ENCODE measurements around the gene TULP4. TPM values are rescaled to one million over a fixed set of nuclear protein-coding genes. Genes with fewer than 3 reads are reported as not detected.

Gene TULP4
- total RNA-seq, 1 experiment from 2014 or later, result 82.0 TPM

DNA sequence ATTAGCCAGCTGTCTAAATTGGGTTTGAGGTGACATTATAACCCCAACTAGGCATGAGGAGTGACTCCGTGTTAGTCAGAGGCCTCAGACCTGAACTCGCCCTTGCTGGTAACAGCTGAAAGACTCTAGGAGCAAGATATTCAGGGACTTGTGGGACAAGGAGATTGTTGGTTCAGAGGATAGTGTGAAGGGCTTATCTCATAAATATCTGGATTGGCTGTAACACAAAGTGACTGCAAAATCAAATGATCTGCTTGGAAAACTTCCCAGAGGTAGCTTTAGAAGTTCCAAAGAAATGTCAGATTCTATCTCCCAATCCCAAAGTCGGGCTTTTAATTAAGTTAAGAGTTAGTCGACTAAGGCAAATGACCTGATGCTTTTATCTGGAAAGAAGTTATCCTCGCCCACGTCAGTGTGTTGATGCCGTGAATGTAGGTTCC, 72.4 kb downstream of the TULP4 start:
- Histone ChIP-seq H3K36me3 (ENCODE audit: insufficient read depth, low read length, poor library complexity, severe bottlenecking) (no peaks in the 10 kb centered on the region), H3K4me3 (ENCODE audit: low read depth, low read length, poor library complexity, severe bottlenecking) (no peak overlapping the region), H3K4me1 (ENCODE audit: insufficient read depth, low read length, poor library complexity, severe bottlenecking) (peaks cover 11% of the 10 kb centered on the region), H3K27me3 (replicated peaks; ENCODE audit: insufficient read depth, low read depth, low read length, poor library complexity) (no peaks in the 10 kb centered on the region), H3K9me3 (ENCODE audit: low read depth, low read length, poor library complexity, severe bottlenecking) (no peaks in the 10 kb centered on the region), H3K27ac (ENCODE audit: low read depth, low read length, poor library complexity, severe bottlenecking) (no peak overlapping the region)
- TF ChIP-seq EZH2 (IDR thresholded peaks at IDR 0.05; ENCODE audit: borderline replicate concordance, low read depth, low read length, poor library complexity, severe bottlenecking), result no peak
- TF ChIP-seq, protein P1, sequence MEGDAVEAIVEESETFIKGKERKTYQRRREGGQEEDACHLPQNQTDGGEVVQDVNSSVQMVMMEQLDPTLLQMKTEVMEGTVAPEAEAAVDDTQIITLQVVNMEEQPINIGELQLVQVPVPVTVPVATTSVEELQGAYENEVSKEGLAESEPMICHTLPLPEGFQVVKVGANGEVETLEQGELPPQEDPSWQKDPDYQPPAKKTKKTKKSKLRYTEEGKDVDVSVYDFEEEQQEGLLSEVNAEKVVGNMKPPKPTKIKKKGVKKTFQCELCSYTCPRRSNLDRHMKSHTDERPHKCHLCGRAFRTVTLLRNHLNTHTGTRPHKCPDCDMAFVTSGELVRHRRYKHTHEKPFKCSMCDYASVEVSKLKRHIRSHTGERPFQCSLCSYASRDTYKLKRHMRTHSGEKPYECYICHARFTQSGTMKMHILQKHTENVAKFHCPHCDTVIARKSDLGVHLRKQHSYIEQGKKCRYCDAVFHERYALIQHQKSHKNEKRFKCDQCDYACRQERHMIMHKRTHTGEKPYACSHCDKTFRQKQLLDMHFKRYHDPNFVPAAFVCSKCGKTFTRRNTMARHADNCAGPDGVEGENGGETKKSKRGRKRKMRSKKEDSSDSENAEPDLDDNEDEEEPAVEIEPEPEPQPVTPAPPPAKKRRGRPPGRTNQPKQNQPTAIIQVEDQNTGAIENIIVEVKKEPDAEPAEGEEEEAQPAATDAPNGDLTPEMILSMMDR (conservative IDR thresholded peaks at IDR 0.05; ENCODE audit: low read depth, low read length), result no peak
- no peak for DNase-seq (ENCODE audit: low spot score)
- ChIA-PET CTCF (interaction anchor here (0.6 kb wide), 1 partner anchor 164 kb away, joined by 3 read pairs; no protein-coding TSS in a partner anchor), POLR2A (ENCODE audit: low non-redundant PET) (no interaction called here)
- BruUV-seq (replicated peaks), result no TSS peak
- intact Hi-C loops (cut with micrococcal nuclease; ENCODE audit: unreplicated experiment), result no loop called here

DNA sequence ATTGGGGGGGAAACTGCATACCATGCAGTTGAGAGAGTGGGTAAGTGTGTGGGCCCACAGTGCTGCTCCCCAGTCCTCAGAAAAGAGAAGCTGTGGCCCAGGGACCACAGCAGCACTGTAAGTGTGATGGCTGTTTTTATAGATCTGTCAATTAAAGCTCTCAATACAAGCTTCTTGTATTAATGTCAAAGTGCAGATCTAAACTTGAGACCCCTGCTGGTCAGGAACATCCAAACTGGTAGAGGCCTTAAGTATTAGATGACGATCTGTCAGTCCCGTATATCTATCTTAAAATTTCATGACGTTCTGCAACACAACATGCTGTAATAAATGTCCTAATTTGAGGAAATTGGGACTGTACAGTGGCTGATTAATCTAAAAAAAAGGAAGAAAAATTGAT, 74.8 kb downstream of the TULP4 start:
- no TSS peak for BruUV-seq (replicated peaks)
- Histone ChIP-seq H3K4me1 (ENCODE audit: insufficient read depth, low read length, poor library complexity, severe bottlenecking) (peaks cover 7% of the 10 kb centered on the region), H3K27me3 (replicated peaks; ENCODE audit: insufficient read depth, low read depth, low read length, poor library complexity) (no peaks in the 10 kb centered on the region), H3K9me3 (ENCODE audit: low read depth, low read length, poor library complexity, severe bottlenecking) (no peaks in the 10 kb centered on the region), H3K36me3 (ENCODE audit: insufficient read depth, low read length, poor library complexity, severe bottlenecking) (no peaks in the 10 kb centered on the region), H3K27ac (ENCODE audit: low read depth, low read length, poor library complexity, severe bottlenecking) (no peak overlapping the region), H3K4me3 (ENCODE audit: low read depth, low read length, poor library complexity, severe bottlenecking) (no peak overlapping the region)
- DNase-seq (ENCODE audit: low spot score), result no peak
- ChIA-PET POLR2A (ENCODE audit: low non-redundant PET) (interaction anchor here (0.8 kb wide), 1 partner anchor 21 kb away, joined by 3 read pairs; no protein-coding TSS in a partner anchor), CTCF (no interaction called here)
- no peak for TF ChIP-seq EZH2 (IDR thresholded peaks at IDR 0.05; ENCODE audit: borderline replicate concordance, low read depth, low read length, poor library complexity, severe bottlenecking)
- TF ChIP-seq, protein P1 (conservative IDR thresholded peaks at IDR 0.05; ENCODE audit: low read depth, low read length), result peak; percentile 29; the same call in 1 of the 2 replicates
- intact Hi-C loops (cut with micrococcal nuclease; ENCODE audit: unreplicated experiment), result no loop called here

DNA sequence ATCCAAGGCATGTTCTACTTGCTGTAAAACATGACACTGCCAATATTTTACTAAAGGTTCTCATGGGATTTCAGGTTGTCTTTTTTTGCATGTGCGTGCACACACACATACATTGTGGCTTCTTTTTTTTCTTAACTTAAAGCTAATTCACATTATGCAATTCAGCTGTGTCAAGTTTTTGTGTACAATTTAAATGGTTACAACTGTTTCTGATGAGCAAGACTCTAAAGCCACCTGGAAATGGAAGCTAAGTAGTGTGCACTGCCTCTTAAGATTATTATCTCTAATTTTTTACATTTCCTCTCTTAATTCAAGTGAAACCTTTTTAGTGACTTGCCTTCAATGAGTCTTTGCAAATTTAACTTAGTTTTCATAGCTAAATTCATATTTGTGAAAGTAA, 75.3 kb downstream of the TULP4 start:
- intact Hi-C loops (cut with micrococcal nuclease; ENCODE audit: unreplicated experiment), result no loop called here
- Histone ChIP-seq H3K4me3 (ENCODE audit: low read depth, low read length, poor library complexity, severe bottlenecking) (no peak overlapping the region), H3K27ac (ENCODE audit: low read depth, low read length, poor library complexity, severe bottlenecking) (no peak overlapping the region), H3K36me3 (ENCODE audit: insufficient read depth, low read length, poor library complexity, severe bottlenecking) (no peaks in the 10 kb centered on the region), H3K27me3 (replicated peaks; ENCODE audit: insufficient read depth, low read depth, low read length, poor library complexity) (no peaks in the 10 kb centered on the region), H3K9me3 (ENCODE audit: low read depth, low read length, poor library complexity, severe bottlenecking) (peaks cover 4% of the 10 kb centered on the region), H3K4me1 (ENCODE audit: insufficient read depth, low read length, poor library complexity, severe bottlenecking) (peaks cover 7% of the 10 kb centered on the region)
- no peak for TF ChIP-seq EZH2 (IDR thresholded peaks at IDR 0.05; ENCODE audit: borderline replicate concordance, low read depth, low read length, poor library complexity, severe bottlenecking)
- TF ChIP-seq, protein P1 (conservative IDR thresholded peaks at IDR 0.05; ENCODE audit: low read depth, low read length), result no peak
- BruUV-seq (replicated peaks), result no TSS peak
- DNase-seq (ENCODE audit: low spot score), result peak; percentile 39
- POLR2A ChIA-PET (ENCODE audit: low non-redundant PET), result interaction anchor here (0.8 kb wide), 1 partner anchor 20 kb away, joined by 3 read pairs; no protein-coding TSS in a partner anchor
- CTCF ChIA-PET, result interaction anchor here (0.5 kb wide), 1 partner anchor 163 kb away, joined by 3 read pairs; no protein-coding TSS in a partner anchor

All from A673 (cell line).